NCI-H146 (cell line): ENCODE data around the gene ESRRA.

Experiments used
- DNase-seq: peaks from one replicate; lab custom pipeline; 2025; lab: John Stamatoyannopoulos, UW

ESRRA gene

GRCh38 chr11:64352099-64352994 is 47.0 kb downstream of the ESRRA start:
- DNase-seq: peak; percentile 84

GRCh38 chr11:64352995-64353714 is 47.8 kb downstream of the ESRRA start:
- peak; percentile 93 for DNase-seq

GRCh38 chr11:64353715-64354506 is 48.6 kb downstream of the ESRRA start:
- no peak for DNase-seq

- DNase-seq: peak; percentile 71
These were observed 50.0 kb downstream of the ESRRA start for GRCh38 chr11:64355078-64355940.

- DNase-seq: no peak
These were observed 51.4 kb downstream of the ESRRA start for GRCh38 chr11:64356498-64357411.

- DNase-seq: no peak
These were observed 52.1 kb downstream of the ESRRA start for GRCh38 chr11:64357446-64357845.

GRCh38 chr11:64357904-64358535 is 52.7 kb downstream of the ESRRA start:
- no peak for DNase-seq

GRCh38 chr11:64358536-64358906 is 53.2 kb downstream of the ESRRA start:
- no peak for DNase-seq

- DNase-seq: peak; percentile 60
These were observed 53.8 kb downstream of the ESRRA start, which contains the start of gene RPS6KA4 for GRCh38 chr11:64358907-64359711. Gene RPS6KA4, plus strand, starts transcription at chr11:64359162. Its CDS starts 74 bp downstream, at chr11:64359236.

GRCh38 chr11:64359712-64360445 is 54.6 kb downstream of the ESRRA start:
- DNase-seq: no peak

- no peak for DNase-seq
These were observed 55.2 kb downstream of the ESRRA start for GRCh38 chr11:64360448-64360921.

GRCh38 chr11:64361659-64362058 is 56.3 kb downstream of the ESRRA start:
- DNase-seq: no peak

- DNase-seq: no peak
These were observed 57.0 kb downstream of the ESRRA start for GRCh38 chr11:64362339-64362738.

- no peak for DNase-seq
These were observed 59.1 kb downstream of the ESRRA start for GRCh38 chr11:64364435-64364834.

- no peak for DNase-seq
These were observed 59.6 kb downstream of the ESRRA start for GRCh38 chr11:64364911-64365310.
